BLaER1 treated with 17β-estradiol and CSF1 and Interleukin-3, amounts not matched to agents 10 nM and 100 nM (cell line): Measurements from ENCODE around the gene PITPNB.

ENCODE experiments used
- H3K27ac ChIP-seq, 11 experiments: shearing (Covaris generic); formaldehyde crosslinking; 2 replicates each; pipeline ENCODE4 v1.8.1; 2022
- H3K27me3 ChIP-seq, 11 experiments: shearing (Covaris generic); formaldehyde crosslinking; 2 replicates each; pipeline ENCODE4 v1.8.1; 2022
- H3K36me3 ChIP-seq, 11 experiments: shearing (Covaris generic); formaldehyde crosslinking; 2 replicates each; pipeline ENCODE4 v1.8.1; 2022
- H3K4me1 ChIP-seq, 10 experiments: shearing (Covaris generic); formaldehyde crosslinking; 2 replicates each; pipeline ENCODE4 v1.8.1; 2022
- H3K4me2 ChIP-seq, 11 experiments: shearing (Covaris generic); formaldehyde crosslinking; 2 replicates each; pipeline ENCODE4 v1.8.1; 2022
- H3K4me3 ChIP-seq, 10 experiments: shearing (Covaris generic); formaldehyde crosslinking; 2 replicates each; pipeline ENCODE4 v1.8.1; 2022
- H3K9ac ChIP-seq, 11 experiments: shearing (Covaris generic); formaldehyde crosslinking; 2 replicates each; pipeline ENCODE4 v1.8.1; 2022
- H3K9me3 ChIP-seq, 11 experiments: shearing (Covaris generic); formaldehyde crosslinking; replicated peaks in 1 of 11; 2 replicates each; pipeline ENCODE4 v1.8.1; 2022
- H4K20me1 ChIP-seq, 11 experiments: shearing (Covaris generic); formaldehyde crosslinking; 2 replicates each; pipeline ENCODE4 v1.8.1; 2022
- Cebpa-rat ChIP-seq, 11 experiments: shearing (Covaris generic); IDR thresholded peaks; 2 replicates each; pipeline ENCODE4 v1.8.1; 2022

PITPNB gene

GRCh38 chr22:27877501-27877900 is 41.6 kb downstream of the PITPNB start:
- H3K4me2 ChIP-seq = peak overlapping the region; percentile 37 to 66 (median 48); a peak in 21 of 22 replicates
- H3K9ac ChIP-seq = no peak overlapping the region; a peak in 2 of 22 replicates
- no peaks in the 10 kb centered on the region for H3K9me3 ChIP-seq
- peaks cover 21 to 47% (median 33%) of the 10 kb centered on the region in 10 experiments for H3K4me1 ChIP-seq
- H4K20me1 ChIP-seq = peaks cover 64 to 100% (median 84%) of the 10 kb centered on the region in 11 experiments; a peak in 20 of 22 replicates
- H3K36me3 ChIP-seq = peaks cover 31 to 74% (median 51%) of the 10 kb centered on the region in 11 experiments
- no peak overlapping the region for H3K4me3 ChIP-seq
- H3K27ac ChIP-seq = no peak overlapping the region
- no peaks in the 10 kb centered on the region for H3K27me3 ChIP-seq
- no peak for TF ChIP-seq Cebpa-rat (IDR thresholded peaks at IDR 0.05)

DNA sequence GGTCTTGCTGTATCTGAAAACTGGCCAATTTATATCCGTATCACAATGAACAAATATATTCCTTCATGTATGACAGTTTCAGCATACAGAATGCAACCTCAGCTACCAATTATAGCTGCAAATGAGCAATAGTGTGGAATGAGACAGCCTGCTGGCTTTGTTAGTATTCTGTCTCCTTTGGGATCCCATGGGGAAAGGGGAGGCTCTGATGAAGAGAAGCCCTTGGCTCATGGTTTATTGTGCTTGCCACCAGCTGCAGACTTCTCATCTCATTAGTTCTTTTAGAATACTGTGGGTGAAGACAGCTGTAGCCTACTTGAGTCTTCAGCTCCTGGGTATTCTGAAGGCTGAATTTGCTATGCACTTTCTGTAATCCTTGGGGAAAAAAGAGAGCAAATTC is 42.4 kb downstream of the PITPNB start:
- Histone ChIP-seq H3K4me3 (no peak overlapping the region), H3K4me2 (peak overlapping the region in 5 of 11 experiments; percentile 11 to 48 (median 43); a peak in 7 of 22 replicates), H3K27me3 (no peaks in the 10 kb centered on the region), H3K9ac (no peak overlapping the region), H3K4me1 (peaks cover 21 to 47% (median 33%) of the 10 kb centered on the region in 10 experiments), H4K20me1 (peaks cover 62 to 100% (median 76%) of the 10 kb centered on the region in 11 experiments; a peak in 20 of 22 replicates), H3K9me3 (no peaks in the 10 kb centered on the region), H3K36me3 (peaks cover 39 to 75% (median 59%) of the 10 kb centered on the region in 11 experiments), H3K27ac (0 out of 22 replicates have a peak overlapping the region, but pooled peaks of 1 of the 11 experiments have one; percentile 13)
- no peak for TF ChIP-seq Cebpa-rat (IDR thresholded peaks at IDR 0.05)

DNA sequence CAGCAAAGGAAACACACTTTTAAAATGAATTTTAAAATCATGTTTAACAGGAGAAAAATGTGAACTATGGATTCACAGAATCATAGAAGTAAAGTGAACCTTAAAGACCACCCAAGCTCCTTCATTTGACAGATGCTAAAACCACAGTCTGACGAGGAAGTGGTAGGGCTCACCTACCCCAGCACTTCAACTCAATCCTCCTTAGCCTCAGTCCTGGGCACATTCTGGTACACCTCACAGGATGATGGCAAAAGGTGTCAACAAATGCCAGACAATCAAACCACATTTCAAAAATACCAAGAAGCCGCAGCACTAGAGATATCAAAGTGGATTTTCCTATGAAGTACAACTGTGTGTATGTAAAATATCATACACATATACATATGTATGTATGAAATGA is 43.1 kb downstream of the PITPNB start:
- H3K4me1 ChIP-seq = peaks cover 21 to 47% (median 33%) of the 10 kb centered on the region in 10 experiments
- peaks cover 47 to 77% (median 66%) of the 10 kb centered on the region in 11 experiments for H3K36me3 ChIP-seq
- no peak overlapping the region for H3K9ac ChIP-seq
- no peaks in the 10 kb centered on the region for H3K27me3 ChIP-seq
- no peaks in the 10 kb centered on the region for H3K9me3 ChIP-seq
- H3K27ac ChIP-seq = 0 out of 22 replicates have a peak overlapping the region, but pooled peaks of 1 of the 11 experiments have one; percentile 13
- H4K20me1 ChIP-seq = peaks cover 60 to 100% (median 74%) of the 10 kb centered on the region in 11 experiments; a peak in 20 of 22 replicates
- no peak overlapping the region for H3K4me2 ChIP-seq
- H3K4me3 ChIP-seq = no peak overlapping the region
- TF ChIP-seq Cebpa-rat (IDR thresholded peaks at IDR 0.05) = no peak

- Histone ChIP-seq H3K9me3 (no peaks in the 10 kb centered on the region), H3K36me3 (peaks cover 59 to 86% (median 78%) of the 10 kb centered on the region in 11 experiments), H3K4me3 (no peak overlapping the region), H3K4me1 (peaks cover 21 to 40% (median 29%) of the 10 kb centered on the region in 10 experiments), H3K4me2 (no peak overlapping the region), H3K9ac (no peak overlapping the region), H4K20me1 (peaks cover 51 to 100% (median 75%) of the 10 kb centered on the region in 11 experiments; a peak in 20 of 22 replicates), H3K27me3 (no peaks in the 10 kb centered on the region), H3K27ac (no peak overlapping the region)
- TF ChIP-seq Cebpa-rat (IDR thresholded peaks at IDR 0.05) = no peak
These were observed 44.3 kb downstream of the PITPNB start for GRCh38 chr22:27874764-27875163.

- Histone ChIP-seq H4K20me1 (peaks cover 50 to 100% (median 75%) of the 10 kb centered on the region in 11 experiments; a peak in 20 of 22 replicates), H3K27ac (no peak overlapping the region)
These were observed 44.9 kb downstream of the PITPNB start for GRCh38 chr22:27874185-27874584.

DNA sequence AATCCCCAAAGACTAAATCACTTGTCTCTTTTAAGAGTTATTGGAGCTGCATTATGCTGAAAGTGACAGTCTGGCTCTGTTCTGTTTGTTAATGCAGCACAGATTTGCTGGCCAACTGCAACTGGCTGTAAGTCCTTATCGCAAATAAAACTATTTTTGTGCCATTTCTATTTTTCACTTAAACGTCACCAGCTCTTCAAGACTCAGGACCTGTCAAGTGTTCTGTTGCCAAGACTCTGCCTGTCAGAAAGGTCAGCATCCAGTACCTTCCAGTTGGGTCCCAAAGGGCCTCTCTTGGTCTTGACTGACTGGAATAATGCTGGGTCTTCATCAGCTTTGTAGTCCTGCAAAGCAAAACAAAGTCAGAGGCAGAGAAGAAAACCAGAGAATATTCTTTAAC is 45.6 kb downstream of the PITPNB start:
- H3K4me1 ChIP-seq = peaks cover 13 to 27% (median 23%) of the 10 kb centered on the region in 10 experiments
- H3K4me3 ChIP-seq = no peak overlapping the region
- no peak for TF ChIP-seq Cebpa-rat (IDR thresholded peaks at IDR 0.05)
- no peaks in the 10 kb centered on the region for H3K9me3 ChIP-seq
- H3K36me3 ChIP-seq = peaks cover 72 to 96% (median 86%) of the 10 kb centered on the region in 11 experiments
- H4K20me1 ChIP-seq = peaks cover 44 to 100% (median 75%) of the 10 kb centered on the region in 11 experiments; a peak in 20 of 22 replicates
- no peaks in the 10 kb centered on the region for H3K27me3 ChIP-seq
- H3K9ac ChIP-seq = no peak overlapping the region
- H3K27ac ChIP-seq = no peak overlapping the region
- no peak overlapping the region for H3K4me2 ChIP-seq

More at GRCh38 chr22:27874185-27874584, 44.9 kb downstream of the PITPNB start:
- Histone ChIP-seq H3K4me1 (peaks cover 19 to 34% (median 27%) of the 10 kb centered on the region in 10 experiments), H3K36me3 (peaks cover 64 to 92% (median 83%) of the 10 kb centered on the region in 11 experiments), H3K27me3 (no peaks in the 10 kb centered on the region), H3K4me3 (no peak overlapping the region), H3K9me3 (no peaks in the 10 kb centered on the region), H3K4me2 (no peak overlapping the region), H3K9ac (no peak overlapping the region)
- no peak for TF ChIP-seq Cebpa-rat (IDR thresholded peaks at IDR 0.05)

DNA sequence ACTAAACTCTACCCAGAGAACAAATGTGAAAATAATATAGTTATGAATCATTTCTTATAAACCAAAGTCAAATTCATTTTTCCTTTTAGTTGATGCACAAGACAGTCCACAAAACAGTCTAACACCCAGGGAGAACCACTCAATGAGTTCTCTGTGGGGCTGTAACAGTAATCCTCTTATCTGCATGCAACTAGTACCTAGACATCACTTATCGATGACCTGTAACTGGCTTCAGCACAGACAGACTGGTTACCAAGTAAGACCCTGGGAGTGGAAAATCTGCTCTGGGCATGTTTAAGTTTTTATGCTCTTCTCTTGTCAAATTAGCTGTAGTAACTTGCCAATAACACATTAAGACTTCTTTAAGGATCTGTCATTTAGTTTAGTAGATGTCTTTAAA is 46.6 kb downstream of the PITPNB start:
- H3K27me3 ChIP-seq = no peaks in the 10 kb centered on the region
- H3K4me3 ChIP-seq = no peak overlapping the region
- no peak overlapping the region for H3K4me2 ChIP-seq
- no peak for TF ChIP-seq Cebpa-rat (IDR thresholded peaks at IDR 0.05)
- H3K9ac ChIP-seq = no peak overlapping the region
- peaks cover 40 to 100% (median 74%) of the 10 kb centered on the region in 11 experiments; a peak in 20 of 22 replicates for H4K20me1 ChIP-seq
- peaks cover 81 to 100% (median 95%) of the 10 kb centered on the region in 11 experiments for H3K36me3 ChIP-seq
- H3K4me1 ChIP-seq = peaks cover 13 to 25% (median 16%) of the 10 kb centered on the region in 10 experiments
- H3K9me3 ChIP-seq = no peaks in the 10 kb centered on the region
- no peak overlapping the region for H3K27ac ChIP-seq

GRCh38 chr22:27871306-27872014 is 47.6 kb downstream of the PITPNB start:
- no peak for TF ChIP-seq Cebpa-rat (IDR thresholded peaks at IDR 0.05)
- Histone ChIP-seq H3K27me3 (no peaks in the 10 kb centered on the region), H3K9ac (no peak overlapping the region), H3K27ac (no peak overlapping the region), H3K4me3 (no peak overlapping the region), H3K4me2 (no peak overlapping the region), H3K36me3 (peaks cover 83 to 100% (median 97%) of the 10 kb centered on the region in 11 experiments), H4K20me1 (peaks cover 37 to 99% (median 74%) of the 10 kb centered on the region in 11 experiments; a peak in 20 of 22 replicates), H3K4me1 (peaks cover 7 to 26% (median 17%) of the 10 kb centered on the region in 10 experiments), H3K9me3 (no peaks in the 10 kb centered on the region)
